Mesodermal cell (in vitro differentiated cells): ENCODE results near the gene PIGS.

ENCODE experiments used
- H3K27ac ChIP-seq: 2 replicates; pipeline ENCODE4 v1.7.0; 2013; ENCODE audit warnings: mild to moderate bottlenecking, low read depth, low read length, moderate library complexity; ENCODE audit not compliant: severe bottlenecking
- H3K36me3 ChIP-seq: 2 replicates; pipeline ENCODE4 v1.7.1; 2013; ENCODE audit warnings: mild to moderate bottlenecking, low read length, moderate library complexity; ENCODE audit not compliant: control insufficient read depth, insufficient read depth
- H3K4me1 ChIP-seq: one replicate; pipeline ENCODE4 v1.7.1; 2013; ENCODE audit warnings: mild to moderate bottlenecking, low read length; ENCODE audit not compliant: insufficient read depth, control insufficient read depth, poor library complexity, severe bottlenecking
- H3K4me3 ChIP-seq: 2 replicates; pipeline ENCODE4 v1.7.0; 2013; ENCODE audit warnings: low read length, control low read depth, mild to moderate bottlenecking; ENCODE audit not compliant: insufficient read depth, poor library complexity, severe bottlenecking; ENCODE audit errors: extremely low read depth
- H3K9me3 ChIP-seq: 2 replicates; pipeline ENCODE4 v1.7.1; 2013; ENCODE audit warnings: mild to moderate bottlenecking, low read length, moderate library complexity; ENCODE audit not compliant: control insufficient read depth
- WGBS, 2 experiments: methylation state at CpG; one replicate each; pipeline ENCODE4 v1.1.5; 2013; ENCODE audit warnings: missing lambda C conversion rate in 2 of 2; ENCODE audit not compliant: insufficient coverage in 2 of 2; 5-methylcytosine and 5-hydroxymethylcytosine counted together

The PIGS gene

DNA sequence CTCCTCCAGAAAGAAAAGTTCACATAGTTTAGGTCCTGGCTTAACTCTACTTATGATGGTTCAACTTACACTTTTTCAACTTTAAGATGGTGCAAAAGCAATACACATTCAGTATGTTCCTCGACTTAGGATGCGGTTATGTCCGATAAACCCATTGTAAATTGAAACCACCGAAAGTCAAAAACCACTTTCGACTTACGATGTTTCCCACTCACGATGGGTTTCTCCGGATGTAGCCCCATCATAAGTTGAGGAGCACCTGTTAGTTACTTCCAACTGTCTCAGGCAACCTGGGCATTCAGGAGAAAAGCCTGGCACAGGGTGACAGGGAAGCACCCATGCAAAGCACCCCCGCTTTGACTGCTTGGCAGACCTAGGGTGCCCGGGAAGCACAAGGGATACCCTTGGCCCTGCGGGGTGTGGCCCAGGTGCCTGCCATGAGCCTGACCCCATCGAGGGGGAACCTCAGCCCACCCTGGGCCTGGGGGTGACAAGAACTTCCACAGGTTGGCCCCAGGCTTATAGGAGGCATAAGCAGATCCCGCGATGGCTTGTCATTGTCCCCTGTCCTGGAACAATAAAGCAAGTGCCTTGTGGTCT lies 32.9 kb downstream of the PIGS start:
- Histone ChIP-seq H3K9me3 (no peaks in the 10 kb centered on the region), H3K4me3 (no peak overlapping the region), H3K36me3 (no peaks in the 10 kb centered on the region), H3K4me1 (no peaks in the 10 kb centered on the region), H3K27ac (no peak overlapping the region)
- 92 to 93% methylated on average over 14 of the region's 14 CpGs for WGBS, 2 experiments

DNA sequence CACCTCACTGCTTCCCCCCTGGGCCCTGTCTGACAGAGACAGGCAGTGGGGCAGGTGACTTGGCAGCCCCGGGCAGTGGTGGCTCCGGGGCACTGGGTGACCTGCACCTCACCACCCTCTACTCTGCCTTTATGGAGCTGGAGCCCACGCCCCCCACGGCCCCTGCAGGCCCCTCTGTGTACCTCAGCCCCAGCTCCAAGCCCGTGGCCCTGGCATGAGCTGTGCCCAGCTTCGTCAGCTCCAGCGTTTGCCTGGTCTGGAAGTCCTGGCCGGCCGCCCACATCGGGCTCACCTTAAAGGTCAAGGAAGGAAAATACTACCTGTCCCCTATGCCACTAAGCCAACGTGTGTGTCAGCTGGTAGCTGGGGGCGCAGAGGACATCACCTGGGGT lies 34.1 kb downstream of the PIGS start:
- no peaks in the 10 kb centered on the region for H3K4me1 ChIP-seq
- no peaks in the 10 kb centered on the region for H3K9me3 ChIP-seq
- H3K4me3 ChIP-seq, result no peak overlapping the region
- H3K27ac ChIP-seq, result no peak overlapping the region
- no peaks in the 10 kb centered on the region for H3K36me3 ChIP-seq
- WGBS, 2 experiments, result 82 to 94% methylated on average over 10 to 11 of the region's 12 CpGs

DNA sequence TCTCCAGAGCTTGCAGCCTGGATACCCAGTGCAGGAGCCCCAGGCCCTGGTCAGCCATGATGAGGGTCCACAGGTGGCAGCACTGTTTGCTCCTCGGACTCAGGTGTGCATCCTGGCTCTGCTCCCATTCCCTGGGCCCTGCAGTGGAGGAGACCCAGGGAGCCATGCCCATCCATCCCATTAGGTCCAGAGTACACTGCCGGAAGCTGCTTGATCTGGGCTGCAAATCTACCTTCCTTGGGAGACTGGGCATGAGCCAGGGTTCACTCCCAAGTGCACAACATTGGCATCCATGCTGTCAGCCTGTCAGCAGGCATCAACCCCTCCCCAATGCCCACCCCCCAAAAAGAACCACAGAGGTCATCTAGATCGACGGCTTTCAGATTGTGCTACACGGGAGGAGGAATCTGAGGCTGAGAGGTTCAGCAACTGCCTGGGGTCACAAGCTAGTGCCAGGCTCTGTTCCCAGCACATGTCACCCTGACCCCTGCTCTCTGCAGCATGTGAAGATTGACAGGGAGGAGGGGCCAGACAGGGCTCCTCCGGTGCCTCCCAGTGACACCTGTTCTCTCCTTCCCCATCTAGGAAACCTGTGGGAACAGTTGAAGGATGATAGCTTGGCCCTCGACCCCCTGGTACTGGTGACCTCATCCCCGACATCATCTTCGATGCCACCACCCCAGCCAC lies 34.6 kb downstream of the PIGS start:
- no peak overlapping the region for H3K27ac ChIP-seq
- H3K4me1 ChIP-seq, result no peaks in the 10 kb centered on the region
- no peaks in the 10 kb centered on the region for H3K36me3 ChIP-seq
- no peak overlapping the region for H3K4me3 ChIP-seq
- WGBS, 2 experiments, result 56 to 76% methylated on average over 5 to 6 of the region's 9 CpGs
- no peaks in the 10 kb centered on the region for H3K9me3 ChIP-seq

DNA sequence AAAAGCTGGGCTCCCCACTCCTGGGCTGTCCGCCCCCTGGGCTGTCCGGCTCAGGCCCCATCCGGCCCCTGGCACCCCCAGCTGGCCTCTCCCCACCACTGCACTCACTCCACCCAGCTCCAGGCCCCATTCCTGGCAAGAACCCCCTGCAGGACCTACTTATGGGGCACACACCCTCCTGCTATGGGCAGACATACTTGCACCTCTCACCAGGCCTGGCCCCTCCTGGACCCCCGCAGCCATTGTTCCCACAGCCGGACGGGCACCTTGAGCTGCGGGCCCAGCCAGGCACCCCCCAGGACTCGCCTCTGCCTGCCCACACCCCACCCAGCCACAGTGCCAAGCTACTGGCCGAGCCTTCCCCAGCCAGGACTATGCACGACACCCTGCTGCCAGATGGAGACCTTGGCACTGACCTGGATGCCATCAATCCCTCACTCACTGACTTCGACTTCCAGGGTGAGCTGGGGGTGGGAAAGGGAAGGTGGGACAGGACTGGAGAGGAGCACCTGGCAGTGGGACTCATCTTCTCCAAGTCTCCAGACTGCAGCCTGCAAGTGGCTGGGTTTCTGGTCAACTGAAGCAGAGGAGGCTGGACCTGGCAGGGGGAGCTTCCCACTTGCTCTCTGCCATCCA lies 36.5 kb downstream of the PIGS start:
- H3K36me3 ChIP-seq, result no peaks in the 10 kb centered on the region
- H3K4me1 ChIP-seq, result no peaks in the 10 kb centered on the region
- no peaks in the 10 kb centered on the region for H3K9me3 ChIP-seq
- no peak overlapping the region for H3K27ac ChIP-seq
- H3K4me3 ChIP-seq, result no peak overlapping the region
- WGBS, 2 experiments, result 92 to 93% methylated on average over 6 to 8 of the region's 11 CpGs

DNA sequence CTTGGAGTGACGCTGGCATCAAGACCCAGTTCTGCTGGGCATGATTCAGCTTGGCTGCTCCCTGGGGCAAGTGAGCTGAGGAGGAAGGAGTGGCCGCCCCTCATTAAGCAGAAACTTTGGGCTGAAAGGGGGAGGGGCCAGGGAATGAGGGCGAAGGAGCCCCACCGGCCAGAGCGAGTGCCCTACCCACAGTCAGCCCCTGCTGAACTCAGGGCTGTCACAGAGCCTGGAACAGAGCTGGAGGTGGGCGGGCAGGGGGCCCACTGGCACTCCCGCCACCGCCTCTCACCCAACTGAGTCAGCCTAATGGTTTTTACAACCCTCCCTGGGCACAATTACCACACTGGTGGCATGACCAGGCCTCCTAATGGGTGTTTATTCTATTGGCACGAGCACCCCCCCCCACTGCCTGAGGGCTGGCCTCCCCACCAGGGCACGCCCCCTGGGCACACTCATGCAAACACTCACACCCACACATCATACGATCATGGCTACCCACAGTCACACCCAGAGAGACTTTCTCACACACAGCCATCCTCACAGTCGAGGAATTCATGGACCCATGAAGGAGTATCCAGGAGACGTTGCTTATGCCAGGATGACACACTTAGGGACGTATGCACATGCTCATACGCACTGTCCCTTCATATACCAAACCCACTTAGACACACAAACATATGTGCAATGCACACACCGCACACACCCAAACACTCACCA lies 38.1 kb downstream of the PIGS start:
- H3K4me3 ChIP-seq, result no peak overlapping the region
- 74 to 80% methylated on average over 11 to 14 of the region's 16 CpGs for WGBS, 2 experiments
- H3K9me3 ChIP-seq, result no peaks in the 10 kb centered on the region
- no peak overlapping the region for H3K27ac ChIP-seq
- H3K4me1 ChIP-seq, result peaks cover 3% of the 10 kb centered on the region
- H3K36me3 ChIP-seq, result no peaks in the 10 kb centered on the region

DNA sequence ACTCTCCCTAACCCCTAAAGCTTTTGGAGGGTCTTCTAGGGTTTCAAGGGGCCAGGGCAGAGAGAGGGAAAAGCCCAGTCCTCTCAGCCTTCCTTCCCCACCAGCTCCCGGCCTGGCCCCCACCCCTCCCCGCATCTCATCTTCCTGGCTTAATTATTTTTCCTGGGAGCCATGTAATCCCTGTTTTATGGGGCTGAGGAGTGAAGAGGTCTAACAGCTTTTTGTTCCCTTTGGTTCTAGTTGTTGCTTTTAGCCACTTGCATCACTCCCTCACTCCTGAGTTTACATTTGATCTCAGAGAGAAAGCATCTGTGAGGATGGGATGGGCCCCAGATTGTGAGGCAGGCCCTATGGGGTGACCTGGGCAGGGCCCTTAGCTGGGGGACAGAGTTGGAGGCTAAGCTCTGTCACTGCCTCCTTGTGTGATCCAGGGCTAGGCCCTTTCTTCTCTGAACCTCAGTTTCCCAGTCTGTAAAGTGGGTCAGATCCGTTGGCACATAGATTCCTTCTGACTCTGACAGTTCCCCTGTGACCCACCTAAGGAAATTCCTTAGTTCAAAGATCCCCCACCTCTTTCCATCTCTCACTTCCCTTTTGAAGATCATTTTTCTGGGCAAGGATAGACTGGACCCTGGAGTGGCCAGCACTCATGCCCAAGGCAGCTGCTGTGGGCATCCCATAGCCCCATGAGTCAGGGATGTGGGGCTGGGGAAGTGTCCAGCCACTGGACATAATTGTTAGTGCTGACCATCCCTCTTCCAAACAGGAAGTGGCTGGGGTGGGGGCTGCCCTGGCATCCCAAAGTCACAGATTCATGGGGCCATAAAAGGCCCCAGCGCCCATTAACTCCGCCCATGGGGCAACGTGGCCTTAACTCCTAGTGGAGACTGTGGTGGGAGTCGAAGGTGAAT lies 39.0 kb downstream of the PIGS start:
- Histone ChIP-seq H3K4me3 (no peak overlapping the region), H3K36me3 (no peaks in the 10 kb centered on the region), H3K9me3 (no peaks in the 10 kb centered on the region), H3K4me1 (peaks cover 4% of the 10 kb centered on the region), H3K27ac (no peak overlapping the region)
- 87 to 91% methylated on average over 5 of the region's 7 CpGs for WGBS, 2 experiments

DNA sequence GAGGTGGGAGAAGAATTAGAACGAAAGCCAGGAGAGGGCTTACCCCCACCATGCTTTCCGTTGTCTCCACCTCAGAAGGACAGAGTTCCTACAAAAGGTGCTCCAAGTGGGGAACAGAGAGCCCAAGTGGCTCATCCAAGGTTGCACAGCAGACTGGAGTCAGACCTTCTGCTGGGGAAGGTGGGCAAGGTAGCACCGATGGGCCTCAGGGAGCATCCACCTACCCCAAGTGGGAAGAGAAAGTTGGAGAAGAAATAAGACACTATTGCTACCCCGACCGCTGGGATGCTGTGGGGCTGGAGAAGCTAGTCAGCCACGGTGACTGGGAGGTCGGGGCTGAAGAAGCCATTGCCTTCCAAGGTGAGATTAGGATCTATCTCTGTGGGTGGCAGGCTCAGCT lies 40.4 kb downstream of the PIGS start:
- H3K36me3 ChIP-seq, result no peaks in the 10 kb centered on the region
- H3K27ac ChIP-seq, result no peak overlapping the region
- no peak overlapping the region for H3K4me3 ChIP-seq
- H3K4me1 ChIP-seq, result peaks cover 7% of the 10 kb centered on the region
- no peaks in the 10 kb centered on the region for H3K9me3 ChIP-seq
- 82 to 87% methylated on average over 5 to 6 of the region's 7 CpGs for whole genome bisulfite sequencing, 2 experiments

DNA sequence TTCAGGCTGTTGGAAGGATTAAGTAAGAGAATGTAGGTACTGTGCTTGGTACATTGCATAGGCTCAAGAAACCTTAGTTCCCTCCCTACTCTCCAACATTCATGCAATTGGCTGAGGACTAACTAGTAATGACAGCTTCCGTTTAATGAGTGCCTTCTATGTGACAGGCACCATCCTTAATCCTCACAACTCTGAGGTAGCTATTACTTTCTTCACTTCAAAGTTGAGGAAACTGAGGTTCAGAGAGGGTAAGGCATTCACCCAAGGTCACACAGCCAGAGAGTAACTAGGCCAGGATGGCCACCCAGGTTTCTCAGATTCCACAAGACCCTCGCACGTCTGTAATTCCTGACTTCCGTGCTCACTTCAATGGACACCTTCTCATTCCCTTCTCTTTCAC lies 41.1 kb downstream of the PIGS start:
- WGBS, 2 experiments, result 100% methylated on average over 2 of the region's 4 CpGs; no CpG with 5 or more reads in 1 of the 2 experiments
- Histone ChIP-seq H3K27ac (no peak overlapping the region), H3K36me3 (no peaks in the 10 kb centered on the region), H3K9me3 (no peaks in the 10 kb centered on the region), H3K4me1 (peaks cover 12% of the 10 kb centered on the region), H3K4me3 (no peak overlapping the region)

DNA sequence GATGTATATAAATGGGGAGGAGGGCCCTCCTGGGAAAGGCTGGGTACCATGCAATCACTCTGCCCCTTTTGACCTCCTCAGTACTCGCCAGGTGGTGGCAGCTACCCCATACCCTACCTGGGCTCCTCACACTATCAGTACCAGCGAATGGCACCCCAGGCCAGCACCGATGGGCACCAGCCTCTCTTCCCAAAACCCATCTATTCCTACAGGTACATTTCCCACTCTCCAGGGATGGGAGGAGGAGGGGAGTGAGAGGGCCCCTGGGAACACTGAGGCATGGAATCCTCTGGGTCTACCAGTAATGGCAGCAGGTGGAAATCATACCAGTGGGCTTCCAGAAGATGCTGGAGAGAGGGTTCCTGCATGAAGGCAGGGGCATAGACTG lies 42.3 kb downstream of the PIGS start:
- Histone ChIP-seq H3K36me3 (no peaks in the 10 kb centered on the region), H3K4me1 (peaks cover 17% of the 10 kb centered on the region), H3K27ac (no peak overlapping the region), H3K9me3 (no peaks in the 10 kb centered on the region), H3K4me3 (no peak overlapping the region)
- no CpG with 5 or more reads among the region's 3 CpGs for WGBS, 2 experiments

DNA sequence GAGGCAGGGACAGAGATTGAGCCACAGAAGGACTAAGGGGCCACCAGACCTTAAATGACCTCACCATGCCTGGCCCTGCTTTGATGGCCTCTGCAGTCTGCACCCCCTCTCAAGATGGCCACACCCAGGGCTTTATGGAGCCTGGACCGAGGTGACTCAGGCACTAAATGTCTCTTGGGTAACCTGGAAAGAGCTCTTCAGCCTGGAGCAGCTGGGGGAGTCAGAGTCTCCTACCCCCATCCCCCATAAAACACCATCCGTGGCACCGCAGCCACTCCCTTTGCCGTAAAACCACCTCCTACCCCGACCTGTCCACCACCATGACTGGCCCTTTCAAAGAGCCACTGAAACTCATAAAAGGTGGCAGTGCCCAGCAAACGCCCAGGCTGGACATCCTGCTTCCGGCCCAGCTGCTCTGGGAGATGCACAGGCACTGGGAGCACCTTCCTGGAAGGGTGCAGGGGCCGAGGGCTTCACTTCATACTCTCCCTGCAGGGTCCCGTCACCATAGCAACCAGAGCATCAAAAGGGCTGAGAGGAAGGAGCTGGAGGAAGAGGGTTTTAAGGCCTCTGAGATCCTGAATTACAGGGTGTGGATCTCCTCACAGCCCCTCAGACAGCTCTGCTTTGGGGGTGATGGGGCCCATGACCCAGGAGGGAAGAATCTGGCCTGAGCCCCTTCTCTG lies 42.9 kb downstream of the PIGS start:
- Histone ChIP-seq H3K4me3 (no peak overlapping the region), H3K9me3 (no peaks in the 10 kb centered on the region), H3K27ac (no peak overlapping the region), H3K36me3 (no peaks in the 10 kb centered on the region), H3K4me1 (peaks cover 17% of the 10 kb centered on the region)
- 50 to 73% methylated on average over 3 to 7 of the region's 9 CpGs for WGBS, 2 experiments
